Right hindlimb (tissue), 1 donor: ENCODE measurements around the gene RFX3.

Source experiments
- DNase-seq: peaks from one replicate; pipeline ENCODE4 v3.0.0-alpha.2; 2018

RFX3 gene

GRCh38 chr9:3475300-3476020 lies 50.3 kb downstream of the RFX3 start:
- no peak for DNase-seq

GRCh38 chr9:3474821-3475220 lies 51.0 kb downstream of the RFX3 start:
- DNase-seq = no peak

- no peak for DNase-seq
Observed at GRCh38 chr9:3473405-3473804, 52.4 kb downstream of the RFX3 start.

GRCh38 chr9:3471883-3472282 lies 53.9 kb downstream of the RFX3 start:
- no peak for DNase-seq

GRCh38 chr9:3468421-3469205 lies 57.2 kb downstream of the RFX3 start:
- no peak for DNase-seq

- peak; percentile 38 for DNase-seq
Observed at GRCh38 chr9:3467593-3468219, 58.1 kb downstream of the RFX3 start.

- DNase-seq = no peak
Observed at GRCh38 chr9:3464033-3464638, 61.7 kb downstream of the RFX3 start.

- DNase-seq = no peak
Observed at GRCh38 chr9:3458806-3459475, 66.9 kb downstream of the RFX3 start.

GRCh38 chr9:3457175-3457574 lies 68.6 kb downstream of the RFX3 start:
- no peak for DNase-seq

GRCh38 chr9:3455717-3456116 lies 70.1 kb downstream of the RFX3 start:
- no peak for DNase-seq

GRCh38 chr9:3455094-3455493 lies 70.7 kb downstream of the RFX3 start:
- no peak for DNase-seq

- no peak for DNase-seq
Observed at GRCh38 chr9:3451956-3452355, 73.8 kb downstream of the RFX3 start.

- DNase-seq = no peak
Observed at GRCh38 chr9:3447788-3448187, 78.0 kb downstream of the RFX3 start.

- no peak for DNase-seq
Observed at GRCh38 chr9:3447143-3447542, 78.7 kb downstream of the RFX3 start.

- DNase-seq = no peak
Observed at GRCh38 chr9:3446313-3446712, 79.5 kb downstream of the RFX3 start.

- DNase-seq = no peak
Observed at GRCh38 chr9:3444016-3444415, 81.8 kb downstream of the RFX3 start.

GRCh38 chr9:3441197-3441816 lies 84.5 kb downstream of the RFX3 start:
- peak; percentile 31 for DNase-seq

GRCh38 chr9:3436629-3437420 lies 89.0 kb downstream of the RFX3 start:
- DNase-seq = no peak

GRCh38 chr9:3435732-3436131 lies 90.1 kb downstream of the RFX3 start:
- DNase-seq = no peak

GRCh38 chr9:3434594-3434993 lies 91.2 kb downstream of the RFX3 start:
- DNase-seq = no peak

- no peak for DNase-seq
Observed at GRCh38 chr9:3433754-3434153, 92.0 kb downstream of the RFX3 start.

- DNase-seq = no peak
Observed at GRCh38 chr9:3433066-3433465, 92.7 kb downstream of the RFX3 start.
